Measurements from ENCODE around the gene GALR2.

Gene GALR2

DNA sequence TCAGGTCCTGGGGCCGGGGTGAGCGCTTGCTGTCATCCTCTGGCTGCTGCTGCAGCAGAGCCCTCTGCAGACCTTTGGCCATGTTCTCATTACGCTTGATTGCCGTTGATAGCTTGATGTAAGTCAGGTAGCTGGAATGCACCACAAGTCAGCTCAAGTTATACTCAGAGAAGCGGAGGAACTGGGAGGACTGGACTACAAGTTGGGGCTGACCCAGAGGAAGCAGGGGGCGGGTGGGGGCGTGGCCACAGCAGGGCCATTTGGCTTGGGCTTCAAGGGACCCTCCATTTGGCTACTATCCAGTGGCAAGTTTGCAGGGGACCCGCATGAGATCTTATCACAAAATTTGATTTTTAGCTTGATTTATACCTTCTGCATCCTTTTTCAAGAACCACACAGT, 28.5 kb upstream of the GALR2 start:
- H3K4me3 ChIP-seq (replicated peaks; ENCODE audit: low read depth, low read length): no peak overlapping the region
- TF ChIP-seq, protein P1, sequence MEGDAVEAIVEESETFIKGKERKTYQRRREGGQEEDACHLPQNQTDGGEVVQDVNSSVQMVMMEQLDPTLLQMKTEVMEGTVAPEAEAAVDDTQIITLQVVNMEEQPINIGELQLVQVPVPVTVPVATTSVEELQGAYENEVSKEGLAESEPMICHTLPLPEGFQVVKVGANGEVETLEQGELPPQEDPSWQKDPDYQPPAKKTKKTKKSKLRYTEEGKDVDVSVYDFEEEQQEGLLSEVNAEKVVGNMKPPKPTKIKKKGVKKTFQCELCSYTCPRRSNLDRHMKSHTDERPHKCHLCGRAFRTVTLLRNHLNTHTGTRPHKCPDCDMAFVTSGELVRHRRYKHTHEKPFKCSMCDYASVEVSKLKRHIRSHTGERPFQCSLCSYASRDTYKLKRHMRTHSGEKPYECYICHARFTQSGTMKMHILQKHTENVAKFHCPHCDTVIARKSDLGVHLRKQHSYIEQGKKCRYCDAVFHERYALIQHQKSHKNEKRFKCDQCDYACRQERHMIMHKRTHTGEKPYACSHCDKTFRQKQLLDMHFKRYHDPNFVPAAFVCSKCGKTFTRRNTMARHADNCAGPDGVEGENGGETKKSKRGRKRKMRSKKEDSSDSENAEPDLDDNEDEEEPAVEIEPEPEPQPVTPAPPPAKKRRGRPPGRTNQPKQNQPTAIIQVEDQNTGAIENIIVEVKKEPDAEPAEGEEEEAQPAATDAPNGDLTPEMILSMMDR (IDR thresholded peaks at IDR 0.05; ENCODE audit: low read length, missing control alignments): no peak
- DNase-seq (ENCODE audit: low read depth): no peak

DNA sequence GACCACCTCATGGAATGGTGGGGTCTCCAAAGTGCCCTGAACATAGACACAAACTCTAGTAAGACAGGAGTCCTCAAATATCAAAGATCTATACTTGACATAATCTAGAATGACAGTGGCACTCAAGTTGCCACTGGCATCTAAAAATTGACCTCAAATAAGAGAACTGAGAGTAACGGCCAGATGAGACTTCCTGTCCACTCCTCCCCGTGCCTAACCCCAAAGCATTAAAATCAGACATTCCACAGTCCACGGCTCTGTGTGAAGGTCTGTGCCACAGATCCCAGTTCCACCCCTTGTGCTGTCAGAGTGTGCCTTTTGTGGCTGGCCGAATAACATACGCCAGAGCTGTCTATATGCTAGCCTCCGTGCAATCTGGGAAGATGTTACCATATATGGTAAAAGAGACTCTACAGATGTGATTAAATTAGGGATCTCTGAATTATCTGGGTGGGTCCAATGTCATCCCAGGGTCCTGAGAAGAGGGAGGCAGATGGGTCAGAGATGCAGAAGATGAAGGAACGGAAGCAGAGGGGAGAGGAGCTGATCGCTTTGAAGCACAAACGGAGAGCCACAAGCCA, 26.5 kb upstream of the GALR2 start:
- TF ChIP-seq, protein P1 (IDR thresholded peaks at IDR 0.05; ENCODE audit: low read length, missing control alignments): no peak
- DNase-seq (ENCODE audit: low read depth): no peak
- H3K4me3 ChIP-seq (replicated peaks; ENCODE audit: low read depth, low read length): no peak overlapping the region

DNA sequence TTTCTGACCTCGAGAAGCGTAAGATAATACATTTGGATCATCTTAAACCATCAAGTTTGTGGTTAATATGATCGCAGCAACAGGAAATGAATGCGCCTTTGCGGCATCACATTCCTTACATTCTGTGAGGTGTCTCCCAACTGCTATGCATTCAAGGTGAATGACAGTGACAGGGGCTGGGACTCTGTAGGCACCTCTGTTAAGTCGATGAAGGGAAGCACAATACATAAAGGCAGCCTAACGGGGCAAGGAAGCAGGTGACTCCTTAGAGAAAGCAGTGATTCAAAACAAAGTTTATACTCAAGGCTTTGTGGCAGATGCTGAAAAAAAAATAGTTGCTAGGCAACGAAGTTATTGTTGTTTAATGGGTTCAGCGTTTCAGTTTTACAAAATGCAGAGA, 25.9 kb upstream of the GALR2 start:
- TF ChIP-seq, protein P1 (IDR thresholded peaks at IDR 0.05; ENCODE audit: low read length, missing control alignments): no peak
- DNase-seq (ENCODE audit: low read depth): no peak
- H3K4me3 ChIP-seq (replicated peaks; ENCODE audit: low read depth, low read length): no peak overlapping the region

DNA sequence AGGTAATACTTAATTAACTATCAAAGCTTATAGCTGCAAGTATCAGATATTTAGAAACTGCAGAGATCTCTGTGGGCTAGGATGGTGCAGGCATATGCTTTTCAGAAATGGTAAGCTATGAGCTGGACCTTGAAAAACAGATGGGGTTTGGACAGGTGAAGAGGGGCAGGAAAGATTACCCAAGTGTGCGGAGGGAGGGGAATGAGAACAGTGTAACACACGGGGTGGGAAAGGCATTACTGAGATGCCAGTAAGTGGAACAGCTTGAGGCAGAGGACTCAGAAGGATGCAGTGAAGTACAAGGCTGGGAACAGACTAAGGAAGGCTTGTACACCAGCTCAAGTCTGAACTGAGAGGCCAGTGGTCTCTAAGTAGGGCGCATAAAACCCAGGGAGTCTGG, 25.3 kb upstream of the GALR2 start:
- DNase-seq (ENCODE audit: low read depth): no peak
- H3K4me3 ChIP-seq (replicated peaks; ENCODE audit: low read depth, low read length): no peak overlapping the region
- TF ChIP-seq, protein P1 (IDR thresholded peaks at IDR 0.05; ENCODE audit: low read length, missing control alignments): no peak

DNA sequence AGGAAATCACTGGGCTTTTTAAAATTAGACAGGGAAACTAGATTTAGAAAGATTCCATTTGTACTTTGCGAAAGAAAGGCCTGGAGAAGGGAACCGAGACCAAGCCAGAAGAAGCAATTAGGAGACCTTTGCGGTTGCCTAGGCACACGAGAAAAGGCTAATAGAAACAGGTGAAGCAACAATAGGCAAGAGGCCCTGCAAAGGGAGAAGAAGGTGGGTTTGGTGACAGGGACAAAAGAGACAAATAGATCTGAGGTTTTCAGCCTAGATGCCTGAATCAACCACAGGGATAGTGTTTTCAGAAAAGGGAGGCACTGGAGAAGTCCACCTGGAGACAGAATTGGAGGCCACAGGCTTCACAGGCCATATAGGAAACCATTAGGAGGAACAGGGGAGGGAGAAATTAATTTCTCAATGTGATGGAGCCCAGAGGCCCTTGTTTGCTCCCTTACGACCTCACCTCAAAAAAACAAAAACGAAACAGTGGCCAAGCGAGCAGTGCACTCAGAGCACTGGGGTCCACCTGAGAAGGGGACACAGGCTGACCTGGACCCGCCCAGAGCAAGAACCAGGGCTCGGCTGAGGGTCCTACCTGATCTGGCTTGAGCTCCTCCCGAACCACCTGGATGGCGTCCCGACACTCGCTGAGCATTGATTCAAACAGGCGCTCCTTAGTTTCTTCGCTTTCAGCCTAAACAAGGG, 24.6 kb upstream of the GALR2 start:
- H3K4me3 ChIP-seq (replicated peaks; ENCODE audit: low read depth, low read length): no peak overlapping the region
- TF ChIP-seq, protein P1 (IDR thresholded peaks at IDR 0.05; ENCODE audit: low read length, missing control alignments): no peak
- DNase-seq (ENCODE audit: low read depth): no peak

DNA sequence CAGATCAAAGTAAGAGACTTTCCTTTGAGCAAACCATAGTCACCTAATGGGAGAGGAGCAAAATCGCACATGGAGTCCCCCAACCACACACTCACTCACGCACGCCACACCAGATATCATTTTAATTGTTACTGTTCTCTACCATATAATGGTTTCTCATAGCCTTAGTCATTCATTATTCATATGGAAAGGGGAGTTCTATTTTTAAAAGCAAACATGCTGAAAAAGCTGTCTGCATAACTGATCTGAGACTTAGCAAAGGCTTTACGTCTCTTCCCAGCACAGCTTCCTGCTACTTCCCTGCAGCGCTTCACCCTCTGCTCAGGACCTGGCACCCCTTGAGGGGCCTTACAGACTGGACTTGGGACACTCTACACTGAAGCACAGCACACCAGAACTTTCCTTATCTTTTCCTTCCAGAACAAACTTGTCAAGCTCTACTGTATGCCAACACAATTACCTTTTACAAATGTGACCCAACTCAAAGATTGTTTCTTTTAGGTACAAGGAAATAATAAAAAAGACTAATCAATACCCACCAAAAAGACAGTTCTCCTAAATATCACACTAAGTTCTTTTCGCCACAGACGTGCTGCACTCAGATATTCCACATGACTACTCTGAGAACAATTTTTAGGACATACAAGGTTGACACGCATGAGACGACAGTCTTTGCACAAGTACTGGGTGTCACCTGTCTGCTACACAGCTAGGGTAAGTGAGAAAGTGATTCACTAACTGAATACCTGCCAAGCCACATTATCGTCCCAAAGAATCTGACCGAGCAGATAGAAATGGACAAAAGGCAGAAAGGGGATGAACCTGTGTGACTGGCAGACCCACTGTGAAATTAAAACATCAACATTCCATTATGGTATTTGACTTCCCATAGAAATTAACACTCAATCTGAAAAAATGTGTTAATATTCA, 23.8 kb upstream of the GALR2 start:
- H3K4me3 ChIP-seq (replicated peaks; ENCODE audit: low read depth, low read length): no peak overlapping the region
- TF ChIP-seq, protein P1 (IDR thresholded peaks at IDR 0.05; ENCODE audit: low read length, missing control alignments): no peak
- no peak for DNase-seq (ENCODE audit: low read depth)

All from fibroblast of pulmonary artery (primary cell).